ENCODE results near the gene ITGAV. TPM values are rescaled to one million over a fixed set of nuclear protein-coding genes. Genes with fewer than 3 reads are reported as not detected.

ITGAV gene
- total RNA-seq, 2 donors from 2014 or later = 63.7 to 79.7 TPM

- no peaks in the 10 kb centered on the region for H3K27me3 Mint-ChIP-seq (ENCODE audit: insufficient read depth)
- H3K4me1 Mint-ChIP-seq = peaks cover 17% of the 10 kb centered on the region
- no peak overlapping the region for H3K27ac ChIP-seq (ENCODE audit: low read depth, low read length)
- H3K27ac Mint-ChIP-seq = no peak overlapping the region
- DNase-seq = no peak
- H3K9me3 Mint-ChIP-seq = peaks cover 4% of the 10 kb centered on the region
- H3K4me1 ChIP-seq (ENCODE audit: control insufficient read depth, insufficient read depth, low read length) = peaks cover 5% of the 10 kb centered on the region
- 91% methylated on average over 3 of the region's 3 CpGs; no CpG with 5 or more reads in 1 of the 2 experiments for WGBS, 2 experiments (ENCODE audit: insufficient coverage in 1 of 2, insufficient read length in 1 of 2)
- H3K27me3 ChIP-seq (ENCODE audit: control insufficient read depth, insufficient read depth, low read length, poor library complexity, severe bottlenecking) = no peaks in the 10 kb centered on the region
- no peak overlapping the region for H3K4me3 ChIP-seq (ENCODE audit: low read length)
- H3K4me3 Mint-ChIP-seq = no peak overlapping the region
- no peaks in the 10 kb centered on the region for H3K36me3 ChIP-seq (ENCODE audit: control insufficient read depth, insufficient read depth, low read length)
- no peak for TF ChIP-seq CTCF (conservative IDR thresholded peaks at IDR 0.05)
- H3K9me3 ChIP-seq (ENCODE audit: control insufficient read depth, low read length) = peaks cover 5% of the 10 kb centered on the region
- no peaks in the 10 kb centered on the region for H3K36me3 Mint-ChIP-seq (ENCODE audit: low read depth)
- no peak overlapping the region for H3K9ac ChIP-seq (ENCODE audit: extremely low read depth, low read length, poor library complexity, severe bottlenecking)
These were observed 16.3 kb upstream of the ITGAV start for GRCh38 chr2:186573531-186573930.

GRCh38 chr2:186575302-186575701 lies 14.6 kb upstream of the ITGAV start:
- Histone ChIP-seq H3K4me1 (ENCODE audit: control insufficient read depth, insufficient read depth, low read length) (no peaks in the 10 kb centered on the region), H3K9ac (ENCODE audit: extremely low read depth, low read length, poor library complexity, severe bottlenecking) (no peak overlapping the region), H3K9me3 (ENCODE audit: control insufficient read depth, low read length) (no peaks in the 10 kb centered on the region), H3K36me3 (ENCODE audit: control insufficient read depth, insufficient read depth, low read length) (no peaks in the 10 kb centered on the region), H3K27ac (ENCODE audit: low read depth, low read length) (no peak overlapping the region), H3K4me3 (ENCODE audit: low read length) (no peak overlapping the region), H3K27me3 (ENCODE audit: control insufficient read depth, insufficient read depth, low read length, poor library complexity, severe bottlenecking) (no peaks in the 10 kb centered on the region)
- no CpG with 5 or more reads among the region's 1 CpG for WGBS, 2 experiments (ENCODE audit: insufficient coverage in 1 of 2, insufficient read length in 1 of 2)
- no peaks in the 10 kb centered on the region for H3K9me3 Mint-ChIP-seq
- H3K4me3 Mint-ChIP-seq = no peak overlapping the region
- no peaks in the 10 kb centered on the region for H3K27me3 Mint-ChIP-seq (ENCODE audit: insufficient read depth)
- peak overlapping the region; percentile 85 for H3K27ac Mint-ChIP-seq
- peaks cover 10% of the 10 kb centered on the region for H3K4me1 Mint-ChIP-seq
- no peak for TF ChIP-seq CTCF (conservative IDR thresholded peaks at IDR 0.05)
- no peak for DNase-seq
- H3K36me3 Mint-ChIP-seq (ENCODE audit: low read depth) = no peaks in the 10 kb centered on the region

GRCh38 chr2:186575856-186576255 lies 14.0 kb upstream of the ITGAV start:
- Histone ChIP-seq H3K9me3 (ENCODE audit: control insufficient read depth, low read length) (no peaks in the 10 kb centered on the region), H3K27ac (ENCODE audit: low read depth, low read length) (no peak overlapping the region), H3K4me3 (ENCODE audit: low read length) (no peak overlapping the region), H3K36me3 (ENCODE audit: control insufficient read depth, insufficient read depth, low read length) (no peaks in the 10 kb centered on the region), H3K9ac (ENCODE audit: extremely low read depth, low read length, poor library complexity, severe bottlenecking) (no peak overlapping the region), H3K4me1 (ENCODE audit: control insufficient read depth, insufficient read depth, low read length) (no peaks in the 10 kb centered on the region), H3K27me3 (ENCODE audit: control insufficient read depth, insufficient read depth, low read length, poor library complexity, severe bottlenecking) (no peaks in the 10 kb centered on the region)
- Mint-ChIP-seq H3K27ac (no peak overlapping the region), H3K4me1 (peaks cover 5% of the 10 kb centered on the region), H3K27me3 (ENCODE audit: insufficient read depth) (no peaks in the 10 kb centered on the region), H3K36me3 (ENCODE audit: low read depth) (no peaks in the 10 kb centered on the region), H3K9me3 (no peaks in the 10 kb centered on the region), H3K4me3 (no peak overlapping the region)
- 97% methylated on average over 1 of the region's 1 CpG; no CpG with 5 or more reads in 1 of the 2 experiments for WGBS, 2 experiments (ENCODE audit: insufficient coverage in 1 of 2, insufficient read length in 1 of 2)
- DNase-seq = no peak
- no peak for TF ChIP-seq CTCF (conservative IDR thresholded peaks at IDR 0.05)
